ENCODE data around the gene ANAPC2. TPM values are rescaled to one million over a fixed set of nuclear protein-coding genes. Genes with fewer than 3 reads are reported as not detected.

The ANAPC2 gene
- total RNA-seq, 1 experiment from 2014 or later, result 46.0 TPM

GRCh38 chr9:137138058-137138721 lies 50.2 kb downstream of the ANAPC2 start:
- intact Hi-C loops (cut with micrococcal nuclease; ENCODE audit: unreplicated experiment) (no loop called here), in situ Hi-C loops (cut with HindIII; ENCODE audit: low pct_unique_long_range_greater_than_20kb, low sequenced_read_pairs) (no loop called here)
- H3K4me1 ChIP-seq (ENCODE audit: control insufficient read depth, insufficient read depth, low read length), result no peaks in the 10 kb centered on the region
- ATAC-seq (no peak), DNase-seq (ENCODE audit: low read depth, low spot score) (no peak)
- TF ChIP-seq CTCF (IDR thresholded peaks at IDR 0.05), result no peak
- no peak for TF ChIP-seq REST (IDR thresholded peaks at IDR 0.05; ENCODE audit: insufficient read depth in 1 of 2, low read depth in 2 of 2, low read length in 1 of 2)
- no peak for TF ChIP-seq POLR2AphosphoS5 (IDR thresholded peaks at IDR 0.05; ENCODE audit: low read depth, low read length)
- TF ChIP-seq SIN3A (IDR thresholded peaks at IDR 0.05; ENCODE audit: borderline replicate concordance, insufficient read depth, low read depth, low read length), result no peak
- TF ChIP-seq TCF7L2 (IDR thresholded peaks at IDR 0.05; ENCODE audit: low read depth, low read length), result no peak
- BruUV-seq (replicated peaks), result no TSS peak
- H3K36me3 ChIP-seq (ENCODE audit: control insufficient read depth, insufficient read depth, low read length), result no peaks in the 10 kb centered on the region
- no peaks in the 10 kb centered on the region for H3K27me3 ChIP-seq (ENCODE audit: control insufficient read depth, insufficient read depth, low read length)
- H3K27ac ChIP-seq (ENCODE audit: low read length), result no peak overlapping the region
- no peaks in the 10 kb centered on the region for H3K9me3 ChIP-seq (ENCODE audit: control insufficient read depth, insufficient read depth, low read depth, low read length)
- ChIA-PET POLR2A (no interaction called here), CTCF (no interaction called here)
- H3K4me3 ChIP-seq (ENCODE audit: low read depth in 2 of 2, low read length in 2 of 2), result no peak overlapping the region

GRCh38 chr9:137136881-137137607 lies 51.3 kb downstream of the ANAPC2 start:
- Histone ChIP-seq H3K27ac (ENCODE audit: low read length) (no peak overlapping the region), H3K9me3 (ENCODE audit: control insufficient read depth, insufficient read depth, low read depth, low read length) (no peaks in the 10 kb centered on the region), H3K36me3 (ENCODE audit: control insufficient read depth, insufficient read depth, low read length) (no peaks in the 10 kb centered on the region), H3K4me3 (ENCODE audit: low read depth in 2 of 2, low read length in 2 of 2) (no peak overlapping the region), H3K4me1 (ENCODE audit: control insufficient read depth, insufficient read depth, low read length) (no peaks in the 10 kb centered on the region), H3K27me3 (ENCODE audit: control insufficient read depth, insufficient read depth, low read length) (no peaks in the 10 kb centered on the region)
- intact Hi-C loops (cut with micrococcal nuclease; ENCODE audit: unreplicated experiment) (no loop called here), in situ Hi-C loops (cut with HindIII; ENCODE audit: low pct_unique_long_range_greater_than_20kb, low sequenced_read_pairs) (no loop called here)
- no peak for DNase-seq (ENCODE audit: low read depth, low spot score)
- ChIA-PET POLR2A (no interaction called here), CTCF (interaction anchor here (0.6 kb wide), 1 partner anchor 13 kb away, joined by 15 read pairs; no protein-coding TSS in a partner anchor)
- TF ChIP-seq CTCF (IDR thresholded peaks at IDR 0.05) (no peak), REST (IDR thresholded peaks at IDR 0.05; ENCODE audit: insufficient read depth in 1 of 2, low read depth in 2 of 2, low read length in 1 of 2) (no peak), POLR2AphosphoS5 (IDR thresholded peaks at IDR 0.05; ENCODE audit: low read depth, low read length) (no peak), TCF7L2 (IDR thresholded peaks at IDR 0.05; ENCODE audit: low read depth, low read length) (no peak), SIN3A (IDR thresholded peaks at IDR 0.05; ENCODE audit: borderline replicate concordance, insufficient read depth, low read depth, low read length) (no peak)
- ATAC-seq, result no peak
- BruUV-seq (replicated peaks), result no TSS peak

All from Panc1 (cell line).